Mucosa of descending colon (tissue), 3 donors: ENCODE results near the gene ZHX3. TPM values are rescaled to one million over a fixed set of nuclear protein-coding genes. Genes with fewer than 3 reads are reported as not detected.

Source experiments
- ATAC-seq: fragments of 200-7000 bp; cut with Tn5 transposase; one replicate; pipeline ENCODE4 v1.9.1; 2020; ENCODE audit warnings: mild to moderate bottlenecking, moderate library complexity
- DNase-seq, 3 donors: peaks; one replicate each; pipeline ENCODE4 v3.0.0-alpha.2; 2020
- H3K36me3 ChIP-seq: fragments of 200-600 bp; one replicate; pipeline ENCODE4 v1.8.0; 2021; ENCODE audit warnings: low read depth, mild to moderate bottlenecking
- H3K4me1 ChIP-seq: fragments of 200-600 bp; one replicate; pipeline ENCODE4 v1.8.0; 2021; ENCODE audit warnings: low read depth, mild to moderate bottlenecking
- H3K4me3 ChIP-seq: fragments of 200-600 bp; one replicate; pipeline ENCODE4 v1.8.0; 2021; ENCODE audit warnings: mild to moderate bottlenecking
- H3K9me3 ChIP-seq: fragments of 200-600 bp; one replicate; pipeline ENCODE4 v1.8.0; 2021; ENCODE audit warnings: mild to moderate bottlenecking
- CTCF ChIP-seq: fragments of 200-600 bp; IDR thresholded peaks from one replicate; pipeline ENCODE4 v1.8.0; 2022; ENCODE audit warnings: antibody characterized with exemption, mild to moderate bottlenecking
- intact Hi-C, 2 donors: fragments of 100-400 bp; cut with DNase I in 1 of 2; cut with micrococcal nuclease in 1 of 2; formaldehyde crosslinking; loops; one replicate each; pipeline versions ENCODE4 v1.11.0 to v1.11.1; 2022; cut with DNase I, micrococcal nuclease
- total RNA-seq, 3 donors: library from RNA; stranded (reverse); fragmentation: NEBNext Ultra II Directional in 2 of 3; extraction: Animal tissue kit (Norgen Biotek cat#: 25700) in 2 of 3; gene quantifications; one replicate each; pipeline versions ENCODE4 v1.2.1 to v1.2.4, GENCODE V29; 2021 to 2023
- donor health status: DM: no; HTN: no; CAD: no; lungs with moderate emphysema.
- donor health status: DM: no; HTN: no; CAD: no.
- donor health status: DM: no; HTN: yes; CAD: no.

ZHX3 gene
- total RNA-seq, 3 donors from 2014 or later, result 24.5 to 84.5 (median 32.8) TPM

DNA sequence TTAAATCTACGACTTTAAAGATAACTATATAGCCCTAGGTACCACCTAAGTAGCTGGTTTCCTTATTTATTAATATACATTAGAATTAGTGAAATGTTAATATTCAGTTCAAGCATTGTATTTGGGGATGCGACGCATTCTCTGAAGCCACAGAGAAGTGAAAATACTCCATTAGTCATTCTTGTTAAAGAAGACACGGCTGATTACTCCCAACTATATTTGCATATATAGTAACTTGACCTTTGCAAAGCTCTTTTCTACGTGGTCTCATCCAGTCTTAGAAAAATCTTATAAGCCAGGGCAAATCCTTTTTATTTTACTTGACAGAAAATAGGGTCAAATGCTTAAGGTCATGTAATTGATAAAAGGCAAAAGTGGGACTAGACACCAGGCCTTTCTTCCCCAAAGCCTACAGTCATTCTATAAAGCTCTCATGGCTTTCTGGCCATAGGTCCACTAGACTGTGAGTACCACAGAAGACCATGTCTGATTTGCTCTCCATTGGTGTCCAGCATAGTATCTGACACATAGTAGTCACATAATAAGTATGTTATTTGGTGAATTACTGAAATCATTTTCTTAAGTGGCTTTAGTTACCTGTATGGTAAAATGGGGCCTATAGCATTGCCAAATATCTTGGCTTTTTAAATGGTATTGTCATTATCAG, 11.3 kb downstream of the ZHX3 start:
- DNase-seq (no peak), ATAC-seq (no peak)
- TF ChIP-seq CTCF, result no peak
- Histone ChIP-seq H3K4me1 (peaks cover 8% of the 10 kb centered on the region), H3K36me3 (no peaks in the 10 kb centered on the region), H3K4me3 (no peak overlapping the region), H3K9me3 (no peaks in the 10 kb centered on the region)
- intact Hi-C loops, result no loop called here

- no peak overlapping the region for H3K4me3 ChIP-seq
- ATAC-seq (no peak), DNase-seq (no peak)
- TF ChIP-seq CTCF, result no peak
- H3K9me3 ChIP-seq, result no peaks in the 10 kb centered on the region
- intact Hi-C loops, result no loop called here
- no peaks in the 10 kb centered on the region for H3K36me3 ChIP-seq
- peaks cover 8% of the 10 kb centered on the region for H3K4me1 ChIP-seq
These were observed 13.0 kb downstream of the ZHX3 start for GRCh38 chr20:41304424-41305079.

DNA sequence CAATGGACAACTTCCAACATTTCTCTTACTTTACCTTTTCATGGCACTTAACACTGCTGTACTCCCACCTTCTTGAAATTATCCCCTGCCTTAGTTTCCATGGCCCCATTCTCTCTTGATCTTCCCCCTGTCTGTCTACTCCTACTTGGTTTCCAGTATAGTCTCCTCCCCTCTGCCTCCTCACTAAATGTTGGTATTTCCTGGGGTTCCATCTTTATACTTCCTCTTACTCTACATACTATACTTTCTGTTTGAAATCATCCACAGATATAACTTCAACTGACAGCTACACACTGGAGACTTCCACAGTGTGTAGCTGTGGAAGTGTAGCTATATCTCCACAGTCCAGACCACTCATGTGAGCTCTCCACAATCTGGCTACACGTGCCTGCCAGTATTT, 13.5 kb downstream of the ZHX3 start:
- Histone ChIP-seq H3K4me3 (no peak overlapping the region), H3K9me3 (no peaks in the 10 kb centered on the region), H3K36me3 (no peaks in the 10 kb centered on the region), H3K4me1 (peaks cover 8% of the 10 kb centered on the region)
- ATAC-seq, result no peak
- intact Hi-C loops, result no loop called here
- TF ChIP-seq CTCF, result no peak
- no peak for DNase-seq

DNA sequence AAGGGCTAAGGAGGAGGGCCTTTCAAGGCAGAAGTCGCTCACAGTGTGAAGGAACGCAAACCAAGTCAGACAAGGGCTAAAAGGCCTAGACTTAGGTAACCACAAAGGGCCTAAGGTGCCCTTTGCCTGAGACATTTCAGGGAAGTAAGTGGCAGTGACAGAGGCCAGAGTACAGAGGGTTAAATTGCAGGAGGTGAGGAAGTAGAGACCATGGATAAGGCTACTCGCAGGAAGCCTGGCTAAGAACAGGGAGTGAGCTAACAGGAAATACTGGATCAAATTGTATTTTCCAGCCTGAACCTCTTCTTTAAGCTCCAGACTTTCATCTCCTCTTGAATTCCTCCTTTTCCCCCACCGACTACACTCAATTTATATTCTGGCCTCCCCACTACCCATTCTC, 16.6 kb downstream of the ZHX3 start:
- intact Hi-C loops, result no loop called here
- Histone ChIP-seq H3K4me1 (no peaks in the 10 kb centered on the region), H3K4me3 (no peak overlapping the region), H3K36me3 (no peaks in the 10 kb centered on the region), H3K9me3 (no peaks in the 10 kb centered on the region)
- peak; percentile 42 for ATAC-seq
- DNase-seq, result no peak
- no peak for TF ChIP-seq CTCF

GRCh38 chr20:41300383-41300782, 17.1 kb downstream of the ZHX3 start:
- ATAC-seq (no peak), DNase-seq (no peak)
- Histone ChIP-seq H3K4me3 (no peak overlapping the region), H3K9me3 (no peaks in the 10 kb centered on the region), H3K36me3 (no peaks in the 10 kb centered on the region), H3K4me1 (no peaks in the 10 kb centered on the region)
- intact Hi-C loops, result no loop called here
- no peak for TF ChIP-seq CTCF
